Activated CD4-positive, alpha-beta T cell treated with anti-CD3 and anti-CD28 coated beads, Interleukin-2, amount 10 ng/mL, durations not matched to agents 7 days and 5 days (primary cell): ENCODE data around the gene SPHK1. TPM values are rescaled to one million over a fixed set of nuclear protein-coding genes. Genes with fewer than 3 reads are reported as not detected.

Source experiments
- CTCF ChIA-PET: fragments of 350-600 bp; sonication (Branson Sonifier 250); formaldehyde crosslinking; loops from one replicate; lab custom pipeline; 2021; ENCODE audit warnings: antibody characterized with exemption; lab: Charles Lee
- POLR2A ChIA-PET: fragments of 350-600 bp; sonication (Branson Sonifier 250); formaldehyde crosslinking; loops from one replicate; lab custom pipeline; 2021; ENCODE audit warnings: antibody characterized with exemption; lab: Charles Lee
- DNase-seq: peaks from one replicate; pipeline ENCODE4 v3.0.0-alpha.2; 2020
- H3K27ac Mint-ChIP-seq: one replicate; pipeline ENCODE4 v1.8.0; 2021; ENCODE audit warnings: mild to moderate bottlenecking, moderate library complexity, mixed read lengths
- H3K27me3 Mint-ChIP-seq: one replicate; pipeline ENCODE4 v1.8.0; 2021; ENCODE audit warnings: mixed read lengths
- H3K36me3 Mint-ChIP-seq: one replicate; pipeline ENCODE4 v1.8.0; 2021; ENCODE audit warnings: low read depth, mixed read lengths
- H3K4me1 Mint-ChIP-seq: one replicate; pipeline ENCODE4 v1.8.0; 2021; ENCODE audit warnings: mixed read lengths
- H3K4me3 Mint-ChIP-seq: one replicate; pipeline ENCODE4 v1.8.0; 2021; ENCODE audit warnings: mild to moderate bottlenecking, moderate library complexity, mixed read lengths
- H3K9me3 Mint-ChIP-seq: one replicate; pipeline ENCODE4 v1.8.0; 2021; ENCODE audit warnings: mixed read lengths
- total RNA-seq, 2 experiments: library from RNA; stranded (reverse); gene quantifications; one replicate each; pipeline ENCODE4 v1.2.3, GENCODE V29; 2021

The SPHK1 gene
- total RNA-seq, 2 experiments from 2014 or later = 1.4 to 1.6 TPM

DNA sequence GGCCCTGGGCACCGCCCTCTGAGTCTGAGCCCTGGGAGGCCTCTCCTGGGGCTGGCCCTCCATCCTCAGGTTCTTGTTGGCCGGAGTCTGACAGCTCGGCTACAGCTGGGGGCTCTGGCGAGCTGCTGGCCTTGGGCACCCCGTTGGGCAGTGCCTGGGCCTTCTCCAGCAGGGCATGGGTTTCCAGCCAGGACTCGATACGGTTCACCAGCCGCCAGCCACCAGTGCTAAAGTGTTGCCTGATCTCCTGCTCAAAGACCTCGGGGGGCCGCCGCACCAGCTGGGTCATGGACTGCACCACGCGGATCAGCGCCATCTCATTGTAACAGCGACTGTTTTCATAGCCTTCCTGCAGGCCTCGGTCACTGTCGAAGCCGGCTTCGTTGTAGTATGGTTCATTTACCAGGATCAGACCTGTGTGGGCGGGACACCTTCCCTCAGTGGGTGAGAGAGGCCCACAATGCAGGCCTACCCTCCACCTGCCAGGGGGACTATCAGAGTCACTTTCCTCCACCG, 6.8 kb downstream of the SPHK1 start:
- no peaks in the 10 kb centered on the region for H3K27me3 Mint-ChIP-seq
- POLR2A ChIA-PET = no interaction called here

DNA sequence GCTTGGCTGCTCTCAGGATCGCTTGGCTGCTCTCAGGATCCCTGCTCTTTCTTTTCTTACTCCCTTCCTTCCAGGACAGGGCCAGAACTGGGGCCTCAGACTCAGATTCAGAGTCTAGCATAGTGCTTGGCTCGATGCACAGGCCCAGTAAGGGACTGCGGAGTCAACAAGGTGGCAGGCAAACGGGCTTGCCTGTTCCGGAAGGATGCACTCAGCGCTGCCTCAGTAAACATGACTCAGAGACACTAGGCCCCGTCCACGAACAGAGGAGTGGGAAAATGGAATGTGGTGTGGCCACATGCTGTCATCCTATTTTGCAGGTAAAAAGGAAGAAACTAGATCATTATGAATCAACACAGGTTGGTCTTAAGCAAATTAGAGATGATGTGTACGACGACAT, 9.8 kb downstream of the SPHK1 start:
- Mint-ChIP-seq H3K4me1 (no peaks in the 10 kb centered on the region), H3K27ac (no peak overlapping the region), H3K27me3 (no peaks in the 10 kb centered on the region), H3K36me3 (peaks cover 14% of the 10 kb centered on the region), H3K4me3 (no peak overlapping the region), H3K9me3 (no peaks in the 10 kb centered on the region)
- POLR2A ChIA-PET = no interaction called here
- no peak for DNase-seq
- CTCF ChIA-PET = interaction anchor here (0.6 kb wide), 1 partner anchor 49 kb away, joined by 3 read pairs; no protein-coding TSS in a partner anchor

More for the DNA sequence above, 6.8 kb downstream of the SPHK1 start:
- peaks cover 6% of the 10 kb centered on the region for H3K4me1 Mint-ChIP-seq
- H3K4me3 Mint-ChIP-seq = no peak overlapping the region
- no peak for DNase-seq
- no peak overlapping the region for H3K27ac Mint-ChIP-seq
- no peaks in the 10 kb centered on the region for H3K9me3 Mint-ChIP-seq
- H3K36me3 Mint-ChIP-seq = peaks cover 5% of the 10 kb centered on the region
- CTCF ChIA-PET = interaction anchor here (0.6 to 4.4 kb wide), 2 partner anchors 7 to 94 kb away, joined by 5 to 23 read pairs; no protein-coding TSS in a partner anchor

DNA sequence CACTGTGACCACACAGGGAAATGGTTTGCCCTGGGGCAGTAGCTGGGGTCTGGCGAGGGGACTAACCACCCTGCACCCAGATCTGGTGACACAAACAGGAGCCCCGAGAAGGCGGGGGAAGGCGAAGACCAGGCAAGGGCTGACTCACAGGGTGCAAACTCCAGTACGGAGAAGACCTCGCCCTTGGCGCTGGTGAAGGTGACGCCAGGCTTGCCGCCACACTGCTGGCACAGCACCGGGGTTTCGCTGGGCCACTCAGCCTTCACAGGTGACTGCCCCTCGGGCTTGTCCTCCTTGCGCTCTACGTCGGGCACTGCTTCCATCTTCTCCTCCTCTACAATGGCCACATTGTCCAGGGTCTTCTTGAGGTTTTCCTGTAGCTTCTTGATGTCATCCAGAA, 11.6 kb downstream of the SPHK1 start:
- Mint-ChIP-seq H3K27ac (peak overlapping the region; percentile 46), H3K4me3 (no peak overlapping the region), H3K36me3 (peaks cover 22% of the 10 kb centered on the region), H3K9me3 (no peaks in the 10 kb centered on the region), H3K27me3 (no peaks in the 10 kb centered on the region), H3K4me1 (no peaks in the 10 kb centered on the region)
- ChIA-PET POLR2A (no interaction called here), CTCF (interaction anchor here (1.3 to 5.8 kb wide), 5 partner anchors 11 to 93 kb away, joined by 3 to 59 read pairs (median 18); partner anchors contain the start of genes PRPSAP1 and SPHK1)
- DNase-seq = no peak

GRCh38 chr17:76397184-76397583, 12.8 kb downstream of the SPHK1 start:
- DNase-seq = no peak
- Mint-ChIP-seq H3K27me3 (no peaks in the 10 kb centered on the region), H3K4me1 (no peaks in the 10 kb centered on the region), H3K9me3 (no peaks in the 10 kb centered on the region), H3K4me3 (no peak overlapping the region), H3K27ac (no peak overlapping the region), H3K36me3 (peaks cover 25% of the 10 kb centered on the region)
- ChIA-PET CTCF (interaction anchor here (0.6 to 5.8 kb wide), 24 partner anchors 8 to 501 kb away, joined by 3 to 59 read pairs (median 6); partner anchors contain the start of genes PRPSAP1, SPHK1 and UBE2O), POLR2A (no interaction called here)

DNA sequence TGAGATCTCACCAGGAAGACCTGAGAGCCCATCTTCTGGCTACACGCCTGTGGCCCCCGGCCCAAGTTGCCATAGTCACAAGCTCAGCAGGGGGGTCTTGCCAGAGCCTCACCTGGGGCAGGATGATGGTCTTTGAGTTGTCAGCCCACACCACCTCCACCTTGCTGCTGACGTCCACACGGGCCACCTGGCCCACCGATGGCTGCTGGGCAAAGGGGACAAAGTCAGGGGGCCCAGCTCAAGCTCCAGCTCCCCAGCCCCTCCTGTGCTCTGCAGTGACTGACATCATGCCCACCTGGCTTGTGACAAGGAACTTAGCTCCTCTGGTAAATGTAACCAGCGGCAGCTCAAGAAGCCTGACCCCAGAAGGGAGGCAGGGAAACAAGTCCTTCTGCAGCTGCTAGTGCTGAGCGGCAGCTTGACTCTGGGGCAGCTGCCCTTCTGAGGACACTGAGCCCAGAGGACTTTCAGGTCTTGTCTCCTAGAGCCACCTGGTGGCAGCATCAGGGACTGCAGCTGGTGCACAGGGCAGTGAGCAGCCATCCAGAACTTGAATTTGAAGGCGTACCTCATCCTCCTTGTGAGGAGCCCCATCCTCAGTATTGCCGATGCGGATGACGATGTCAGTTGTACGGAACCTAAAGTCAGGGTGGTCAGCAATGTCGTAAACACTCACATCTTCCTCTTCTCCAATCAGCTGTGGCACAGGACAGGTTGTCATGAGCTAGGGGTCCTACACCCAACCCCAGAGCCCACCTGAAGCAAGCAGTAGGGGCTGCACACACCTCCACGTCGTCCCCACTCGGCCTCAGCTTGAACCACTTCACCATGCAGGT, 13.5 kb downstream of the SPHK1 start:
- ChIA-PET CTCF (interaction anchor here (0.5 to 5.8 kb wide), 43 partner anchors 9 to 502 kb away, joined by 3 to 59 read pairs (median 4); partner anchors contain the start of genes AANAT, EVPL, PRPSAP1 and RHBDF2), POLR2A (interaction anchor here (1.0 kb wide), 1 partner anchor 13 kb away, joined by 4 read pairs; no protein-coding TSS in a partner anchor)
- Mint-ChIP-seq H3K36me3 (peaks cover 30% of the 10 kb centered on the region), H3K27me3 (no peaks in the 10 kb centered on the region), H3K27ac (no peak overlapping the region), H3K4me1 (no peaks in the 10 kb centered on the region), H3K9me3 (no peaks in the 10 kb centered on the region), H3K4me3 (no peak overlapping the region)
- DNase-seq = peak; percentile 91

- Mint-ChIP-seq H3K9me3 (no peaks in the 10 kb centered on the region), H3K4me1 (no peaks in the 10 kb centered on the region), H3K4me3 (no peak overlapping the region), H3K27ac (no peak overlapping the region), H3K27me3 (no peaks in the 10 kb centered on the region), H3K36me3 (peaks cover 29% of the 10 kb centered on the region)
- ChIA-PET CTCF (interaction anchor here (0.5 to 5.8 kb wide), 35 partner anchors 9 to 414 kb away, joined by 3 to 59 read pairs (median 5); partner anchors contain the start of genes AANAT, EVPL, PRPSAP1 and RHBDF2), POLR2A (interaction anchor here (1.0 kb wide), 1 partner anchor 12 kb away, joined by 4 read pairs; no protein-coding TSS in a partner anchor)
- no peak for DNase-seq
Observed at GRCh38 chr17:76398523-76399174, 14.2 kb downstream of the SPHK1 start.

GRCh38 chr17:76399175-76400172, 15.1 kb downstream of the SPHK1 start:
- DNase-seq = no peak
- no peaks in the 10 kb centered on the region for H3K9me3 Mint-ChIP-seq
- no peaks in the 10 kb centered on the region for H3K4me1 Mint-ChIP-seq
- POLR2A ChIA-PET = no interaction called here
- no peak overlapping the region for H3K4me3 Mint-ChIP-seq
- H3K36me3 Mint-ChIP-seq = peaks cover 29% of the 10 kb centered on the region
- CTCF ChIA-PET = interaction anchor here (0.7 to 5.8 kb wide), 11 partner anchors 8 to 388 kb away, joined by 3 to 59 read pairs (median 6); partner anchors contain the start of genes AANAT and SPHK1
- H3K27me3 Mint-ChIP-seq = no peaks in the 10 kb centered on the region
- no peak overlapping the region for H3K27ac Mint-ChIP-seq

DNA sequence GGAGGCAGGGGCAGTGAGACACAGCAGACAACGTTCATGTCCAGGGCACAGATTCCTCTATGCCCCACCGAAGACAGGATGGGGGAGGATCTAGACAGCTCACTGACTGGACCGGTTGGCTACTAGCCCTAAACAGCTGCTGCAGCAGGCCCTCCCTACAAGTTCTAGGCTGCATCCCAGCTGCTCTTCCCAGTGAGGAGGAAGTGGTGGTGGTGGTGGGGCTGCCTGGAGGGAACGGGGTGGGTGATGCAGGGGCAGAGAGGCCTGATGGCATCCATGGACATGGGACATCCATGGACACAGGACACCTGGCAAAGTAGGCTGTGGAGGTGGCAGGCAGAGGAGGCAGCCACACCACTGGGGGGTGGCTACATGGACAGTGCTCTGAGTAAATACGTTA, 18.3 kb downstream of the SPHK1 start:
- CTCF ChIA-PET = interaction anchor here (0.8 to 1.0 kb wide), 2 partner anchors 10 to 11 kb away, joined by 3 to 4 read pairs; no protein-coding TSS in a partner anchor
- Mint-ChIP-seq H3K9me3 (no peaks in the 10 kb centered on the region), H3K27me3 (no peaks in the 10 kb centered on the region), H3K4me3 (no peak overlapping the region), H3K36me3 (peaks cover 25% of the 10 kb centered on the region), H3K27ac (no peak overlapping the region), H3K4me1 (no peaks in the 10 kb centered on the region)
- POLR2A ChIA-PET = no interaction called here
- DNase-seq = no peak

- ChIA-PET CTCF (interaction anchor here (1.1 to 1.2 kb wide), 3 partner anchors 15 to 51 kb away, joined by 3 to 6 read pairs (median 4); partner anchors contain the start of gene PRPSAP1), POLR2A (no interaction called here)
- Mint-ChIP-seq H3K27ac (no peak overlapping the region), H3K9me3 (no peaks in the 10 kb centered on the region), H3K4me1 (peaks cover 6% of the 10 kb centered on the region), H3K27me3 (no peaks in the 10 kb centered on the region), H3K36me3 (peaks cover 18% of the 10 kb centered on the region), H3K4me3 (no peak overlapping the region)
- no peak for DNase-seq
Observed at GRCh38 chr17:76404256-76404655, 19.8 kb downstream of the SPHK1 start.

GRCh38 chr17:76404976-76405563, 20.7 kb downstream of the SPHK1 start:
- H3K4me3 Mint-ChIP-seq = no peak overlapping the region
- CTCF ChIA-PET = interaction anchor here (1.1 to 1.6 kb wide), 2 partner anchors 18 to 19 kb away, joined by 4 to 7 read pairs; no protein-coding TSS in a partner anchor
- H3K36me3 Mint-ChIP-seq = peaks cover 11% of the 10 kb centered on the region
- POLR2A ChIA-PET = no interaction called here
- DNase-seq = no peak
- no peaks in the 10 kb centered on the region for H3K9me3 Mint-ChIP-seq
- no peaks in the 10 kb centered on the region for H3K27me3 Mint-ChIP-seq
- no peak overlapping the region for H3K27ac Mint-ChIP-seq
- H3K4me1 Mint-ChIP-seq = peaks cover 6% of the 10 kb centered on the region

- CTCF ChIA-PET = interaction anchor here (1.1 to 1.6 kb wide), 2 partner anchors 18 to 20 kb away, joined by 4 to 7 read pairs; no protein-coding TSS in a partner anchor
- Mint-ChIP-seq H3K27ac (no peak overlapping the region), H3K4me3 (no peak overlapping the region)
Observed at GRCh38 chr17:76405607-76405966, 21.2 kb downstream of the SPHK1 start.

More at GRCh38 chr17:76405607-76405966, 21.2 kb downstream of the SPHK1 start:
- H3K27me3 Mint-ChIP-seq = no peaks in the 10 kb centered on the region
- peaks cover 11% of the 10 kb centered on the region for H3K36me3 Mint-ChIP-seq
- H3K4me1 Mint-ChIP-seq = peaks cover 6% of the 10 kb centered on the region
- no peak for DNase-seq
- POLR2A ChIA-PET = no interaction called here
- no peaks in the 10 kb centered on the region for H3K9me3 Mint-ChIP-seq
